ENCODE results near the gene ZC3H14. TPM values are rescaled to one million over a fixed set of nuclear protein-coding genes. Genes with fewer than 3 reads are reported as not detected.
A peak's percentile ranks its signal among the peaks of the same experiment; 100 is the strongest.

Gene ZC3H14
- total and polyA plus RNA-seq, 2 donors (not counting 1 experiment from before 2014, with no cell fraction given) = 31.1 to 47.0 TPM

DNA sequence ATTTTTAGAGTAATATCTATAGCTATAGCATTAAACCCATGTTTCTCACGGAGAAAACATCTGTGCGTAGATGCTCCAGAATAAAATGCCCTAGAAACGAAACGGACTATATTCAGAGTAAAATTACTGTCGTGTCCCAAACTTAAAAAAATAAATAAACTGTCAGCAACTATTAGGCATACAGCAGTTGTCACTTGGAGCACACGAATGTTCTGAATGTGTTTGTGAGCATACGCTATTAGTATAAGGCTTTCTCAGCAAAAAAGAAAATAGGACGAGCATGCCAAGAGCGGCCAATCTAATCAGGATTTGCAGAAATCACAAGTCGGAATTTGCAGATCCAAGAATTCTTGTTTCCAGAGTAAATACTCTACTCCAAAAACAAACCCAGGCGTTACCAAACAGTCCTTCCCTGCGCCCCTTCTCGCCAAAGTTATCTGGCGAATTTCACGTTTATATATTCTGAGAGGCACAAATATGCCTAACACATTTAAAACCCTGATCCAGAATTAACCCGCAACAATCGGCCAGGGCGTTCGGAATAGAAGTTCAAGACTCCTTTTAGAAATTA lies 8.9 kb upstream of the ZC3H14 start:
- Mint-ChIP-seq H3K27me3 (peaks cover 54% of the 10 kb centered on the region), H3K27ac (no peak overlapping the region), H3K9me3 (ENCODE audit: insufficient read depth) (no peaks in the 10 kb centered on the region), H3K4me3 (peak overlapping the region; percentile 72), H3K4me1 (peaks cover 14% of the 10 kb centered on the region)
- Histone ChIP-seq H3K4me3 (ENCODE audit: control extremely low read depth in 1 of 5, extremely low read depth in 1 of 5, insufficient read depth in 1 of 5, low read depth in 2 of 5, low read length in 4 of 5) (peak overlapping the region; percentile 13 to 73 (median 34)), H3K4me1 (ENCODE audit: control insufficient read depth in 2 of 2, insufficient read depth in 2 of 2, low read length in 2 of 2) (peaks cover 24 to 29% of the 10 kb centered on the region in 2 donors), H3K9me3 (ENCODE audit: control extremely low read depth in 1 of 3, control insufficient read depth in 2 of 3, insufficient read depth in 1 of 3, low read length in 2 of 3) (peaks cover 0 to 17% (median 0%) of the 10 kb centered on the region in 3 donors), H2AFZ (ENCODE audit: insufficient read depth, low read depth, low read length, poor library complexity, severe bottlenecking) (peak overlapping the region; percentile 20), H3K27me3 (replicated peaks in 1 of 4; ENCODE audit: control extremely low read depth in 1 of 4, control insufficient read depth in 3 of 4, insufficient read depth in 4 of 4, low read length in 3 of 4) (peaks cover 3 to 63% (median 49%) of the 10 kb centered on the region in 4 experiments), H3K79me2 (ENCODE audit: control insufficient read depth, insufficient read depth, low read length) (no peaks in the 10 kb centered on the region), H3K9ac (ENCODE audit: low read length) (peak overlapping the region; percentile 58), H3K27ac (ENCODE audit: low read length in 2 of 2) (no peak overlapping the region), H3K4me2 (replicated peaks; ENCODE audit: low read depth, low read length, poor library complexity, severe bottlenecking) (peak overlapping the region; percentile 93), H4K20me1 (ENCODE audit: control insufficient read depth, insufficient read depth, low read length, poor library complexity, severe bottlenecking) (no peaks in the 10 kb centered on the region), H3K36me3 (replicated peaks in 1 of 2; ENCODE audit: control extremely low read depth in 1 of 2, control insufficient read depth in 1 of 2, extremely low read depth in 1 of 2, insufficient read depth in 2 of 2, low read length in 1 of 2) (no peaks in the 10 kb centered on the region)
- CTCF ChIA-PET = no interaction called here
- peak; percentile 49 for DNase-seq
- WGBS (ENCODE audit: insufficient coverage) = 6% methylated on average over 13 of the region's 19 CpGs
- POLR2A ChIA-PET = no interaction called here
- TF ChIP-seq, protein P1, sequence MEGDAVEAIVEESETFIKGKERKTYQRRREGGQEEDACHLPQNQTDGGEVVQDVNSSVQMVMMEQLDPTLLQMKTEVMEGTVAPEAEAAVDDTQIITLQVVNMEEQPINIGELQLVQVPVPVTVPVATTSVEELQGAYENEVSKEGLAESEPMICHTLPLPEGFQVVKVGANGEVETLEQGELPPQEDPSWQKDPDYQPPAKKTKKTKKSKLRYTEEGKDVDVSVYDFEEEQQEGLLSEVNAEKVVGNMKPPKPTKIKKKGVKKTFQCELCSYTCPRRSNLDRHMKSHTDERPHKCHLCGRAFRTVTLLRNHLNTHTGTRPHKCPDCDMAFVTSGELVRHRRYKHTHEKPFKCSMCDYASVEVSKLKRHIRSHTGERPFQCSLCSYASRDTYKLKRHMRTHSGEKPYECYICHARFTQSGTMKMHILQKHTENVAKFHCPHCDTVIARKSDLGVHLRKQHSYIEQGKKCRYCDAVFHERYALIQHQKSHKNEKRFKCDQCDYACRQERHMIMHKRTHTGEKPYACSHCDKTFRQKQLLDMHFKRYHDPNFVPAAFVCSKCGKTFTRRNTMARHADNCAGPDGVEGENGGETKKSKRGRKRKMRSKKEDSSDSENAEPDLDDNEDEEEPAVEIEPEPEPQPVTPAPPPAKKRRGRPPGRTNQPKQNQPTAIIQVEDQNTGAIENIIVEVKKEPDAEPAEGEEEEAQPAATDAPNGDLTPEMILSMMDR (IDR thresholded peaks at IDR 0.05) = no peak
- TF ChIP-seq EZH2 (IDR thresholded peaks at IDR 0.05; ENCODE audit: borderline replicate concordance, insufficient read depth, low read depth, low read length, poor library complexity, severe bottlenecking) = peak; percentile 92
- intact Hi-C loops (cut with micrococcal nuclease) = no loop called here
- ATAC-seq (ENCODE audit: low read depth) = no peak

GRCh38 chr14:88554457-88555286 lies 8.2 kb upstream of the ZC3H14 start, which contains the start of gene PTPN21:
PTPN21 (minus strand) TSS chr14:88555007; CDS start chr14:88550417, 4,590 bp downstream.
- peaks cover 3 to 64% (median 49%) of the 10 kb centered on the region in 4 experiments for H3K27me3 ChIP-seq (replicated peaks in 1 of 4; ENCODE audit: control extremely low read depth in 1 of 4, control insufficient read depth in 3 of 4, insufficient read depth in 4 of 4, low read length in 3 of 4)
- no peak within 1 kb of the TSS for H3K27ac ChIP-seq (ENCODE audit: low read length in 2 of 2)
- H4K20me1 ChIP-seq (ENCODE audit: control insufficient read depth, insufficient read depth, low read length, poor library complexity, severe bottlenecking) = no peaks in the 10 kb centered on the region
- peaks cover 58% of the 10 kb centered on the region for H3K27me3 Mint-ChIP-seq
- H3K9ac ChIP-seq (ENCODE audit: low read length) = peak within 1 kb of the TSS; percentile 58
- ATAC-seq (ENCODE audit: low read depth) (peak; percentile 41), DNase-seq (peak; percentile 51)
- WGBS (ENCODE audit: insufficient coverage) = 2% methylated on average over 99 of the region's 103 CpGs
- peak within 1 kb of the TSS; percentile 80 for H3K4me3 Mint-ChIP-seq
- peak within 1 kb of the TSS; percentile 13 to 73 (median 44) for H3K4me3 ChIP-seq (ENCODE audit: control extremely low read depth in 1 of 5, extremely low read depth in 1 of 5, insufficient read depth in 1 of 5, low read depth in 2 of 5, low read length in 4 of 5)
- ChIA-PET POLR2A (no interaction called here), CTCF (interaction anchor here (0.6 kb wide), 1 partner anchor 12 kb away, joined by 3 read pairs; no protein-coding TSS in a partner anchor)
- H3K4me1 Mint-ChIP-seq = peaks cover 14% of the 10 kb centered on the region
- intact Hi-C loops (cut with micrococcal nuclease) = no loop called here
- H3K36me3 ChIP-seq (replicated peaks in 1 of 2; ENCODE audit: control extremely low read depth in 1 of 2, control insufficient read depth in 1 of 2, extremely low read depth in 1 of 2, insufficient read depth in 2 of 2, low read length in 1 of 2) = no peaks in the 10 kb centered on the region
- H3K9me3 Mint-ChIP-seq (ENCODE audit: insufficient read depth) = no peaks in the 10 kb centered on the region
- H3K9me3 ChIP-seq (ENCODE audit: control extremely low read depth in 1 of 3, control insufficient read depth in 2 of 3, insufficient read depth in 1 of 3, low read length in 2 of 3) = peaks cover 0 to 17% (median 0%) of the 10 kb centered on the region in 3 donors
- H3K4me2 ChIP-seq (replicated peaks; ENCODE audit: low read depth, low read length, poor library complexity, severe bottlenecking) = peak within 1 kb of the TSS; percentile 93
- H2AFZ ChIP-seq (ENCODE audit: insufficient read depth, low read depth, low read length, poor library complexity, severe bottlenecking) = peak within 1 kb of the TSS; percentile 65
- H3K79me2 ChIP-seq (ENCODE audit: control insufficient read depth, insufficient read depth, low read length) = no peaks in the 10 kb centered on the region
- peaks cover 24 to 29% of the 10 kb centered on the region in 2 donors for H3K4me1 ChIP-seq (ENCODE audit: control insufficient read depth in 2 of 2, insufficient read depth in 2 of 2, low read length in 2 of 2)
- H3K27ac Mint-ChIP-seq = no peak within 1 kb of the TSS
- TF ChIP-seq EZH2 (IDR thresholded peaks at IDR 0.05; ENCODE audit: borderline replicate concordance, insufficient read depth, low read depth, low read length, poor library complexity, severe bottlenecking) = peak; percentile 60
- TF ChIP-seq, protein P1 (IDR thresholded peaks at IDR 0.05) = no peak
